Natural killer cell (primary cell): ENCODE measurements around the gene SPATA31C1. TPM values are rescaled to one million over a fixed set of nuclear protein-coding genes. Genes with fewer than 3 reads are reported as not detected.
A peak's percentile ranks its signal among the peaks of the same experiment; 100 is the strongest.
"Not testable (repeated sequence)": the region's sequence is repeated elsewhere in the genome, so short reads cannot be mapped to it uniquely, and the experiment has no call there.

Source experiments
- ATAC-seq, 3 donors: fragments of 150-1000 bp in 2 of 3; fragments of 200-7000 bp in 1 of 3; cut with Tn5 transposase; 1 replicate in 1 of 3; 2 replicates in 2 of 3; pipeline ENCODE4 v1.10.0; 2021; ENCODE audit warnings: mild to moderate bottlenecking in 2 of 3, moderate library complexity in 2 of 3
- DNase-seq, 2 donors: peaks; one replicate each; pipeline versions ENCODE4 v3.0.0 to v3.0.0-alpha.2; 2013 to 2021; ENCODE audit warnings: mixed read lengths in 1 of 2
- H3K27ac ChIP-seq: one replicate; pipeline ENCODE4 v1.5.1; 2013; ENCODE audit warnings: mild to moderate bottlenecking, low read length
- H3K27me3 ChIP-seq: one replicate; pipeline ENCODE4 v1.6.1; 2013; ENCODE audit warnings: low read length; ENCODE audit not compliant: control insufficient read depth, insufficient read depth
- H3K36me3 ChIP-seq: one replicate; pipeline ENCODE4 v1.6.1; 2013; ENCODE audit warnings: low read length; ENCODE audit not compliant: control insufficient read depth, insufficient read depth
- H3K4me1 ChIP-seq: one replicate; pipeline ENCODE4 v1.6.1; 2013; ENCODE audit warnings: low read length; ENCODE audit not compliant: control insufficient read depth, insufficient read depth
- H3K4me3 ChIP-seq: one replicate; pipeline ENCODE4 v1.5.1; 2013; ENCODE audit warnings: low read length
- H3K9me3 ChIP-seq: one replicate; pipeline ENCODE4 v1.6.1; 2013; ENCODE audit warnings: low read length; ENCODE audit not compliant: control insufficient read depth, insufficient read depth
- H3K27ac Mint-ChIP-seq, 2 donors: one replicate each; pipeline ENCODE4 v1.8.0; 2022; ENCODE audit warnings: mild to moderate bottlenecking in 2 of 2, mixed read lengths in 2 of 2, moderate library complexity in 1 of 2
- H3K27me3 Mint-ChIP-seq, 2 donors: one replicate each; pipeline ENCODE4 v1.8.0; 2022; ENCODE audit warnings: low read depth in 2 of 2, mixed read lengths in 2 of 2
- H3K36me3 Mint-ChIP-seq: one replicate; pipeline ENCODE4 v1.8.0; 2022; ENCODE audit warnings: mixed read lengths
- H3K4me1 Mint-ChIP-seq, 2 donors: one replicate each; pipeline ENCODE4 v1.8.0; 2022; ENCODE audit warnings: mixed read lengths in 2 of 2
- H3K4me3 Mint-ChIP-seq: one replicate; pipeline ENCODE4 v1.8.0; 2022; ENCODE audit warnings: mild to moderate bottlenecking, moderate library complexity, mixed read lengths
- H3K9me3 Mint-ChIP-seq, 2 donors: one replicate each; pipeline ENCODE4 v1.8.0; 2022; ENCODE audit warnings: mixed read lengths in 2 of 2
- WGBS: methylation state at CpG from one replicate; pipeline ENCODE4 v1.1.7; 2013; ENCODE audit warnings: missing lambda C conversion rate; ENCODE audit not compliant: insufficient coverage; 5-methylcytosine and 5-hydroxymethylcytosine counted together
- intact Hi-C: fragments of 100-400 bp; cut with micrococcal nuclease; formaldehyde crosslinking; loops from one replicate; pipeline ENCODE4 v1.14.2; 2022
- total RNA-seq, 4 donors: library from RNA; stranded (reverse); fragments of 120-200 nt in 1 of 4; gene quantifications; one replicate each; pipeline versions ENCODE4 v1.2.3 to v1.2.4, GENCODE V29; 2013 to 2022
- TF ChIP-seq, protein P1 (sequence below): fragments of 200-600 bp; IDR thresholded peaks from one replicate; pipeline ENCODE4 v1.8.0; 2022; ENCODE audit warnings: antibody characterized with exemption

SPATA31C1 gene
- total RNA-seq, 3 donors from 2014 or later (not counting 1 experiment from before 2014, with no cell fraction given): not detected

DNA sequence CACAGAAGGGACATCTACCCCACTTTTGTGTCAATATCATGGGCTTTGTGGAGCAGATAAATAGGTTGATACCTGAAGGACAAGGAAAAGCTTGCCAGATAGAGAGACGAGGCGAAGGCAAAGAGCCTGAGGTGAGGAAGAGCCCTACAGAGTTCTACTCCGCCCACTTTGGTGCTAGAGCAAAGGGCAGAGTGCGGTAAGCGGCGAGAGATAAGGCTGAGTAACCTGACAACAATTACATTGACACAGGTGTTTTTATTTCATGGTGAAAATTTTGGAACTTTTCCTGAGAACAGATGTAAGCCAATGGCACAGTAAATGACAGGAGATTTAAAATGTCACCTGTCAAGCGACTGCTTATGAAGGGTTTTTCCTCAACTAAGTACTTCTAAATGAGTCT lies 16.7 kb downstream of the SPATA31C1 start:
- H3K4me1 ChIP-seq, intact Hi-C loops, H3K27ac Mint-ChIP-seq, H3K36me3 Mint-ChIP-seq, H3K4me3 Mint-ChIP-seq, H3K27ac ChIP-seq, DNase-seq, H3K9me3 ChIP-seq, H3K9me3 Mint-ChIP-seq, H3K4me3 ChIP-seq, H3K27me3 ChIP-seq, H3K36me3 ChIP-seq, H3K27me3 Mint-ChIP-seq, ATAC-seq: not testable (repeated sequence)
- peaks cover 5 to 10% of the 10 kb centered on the region in 2 donors for H3K4me1 Mint-ChIP-seq
- 97% methylated on average over 7 of the region's 7 CpGs for WGBS

DNA sequence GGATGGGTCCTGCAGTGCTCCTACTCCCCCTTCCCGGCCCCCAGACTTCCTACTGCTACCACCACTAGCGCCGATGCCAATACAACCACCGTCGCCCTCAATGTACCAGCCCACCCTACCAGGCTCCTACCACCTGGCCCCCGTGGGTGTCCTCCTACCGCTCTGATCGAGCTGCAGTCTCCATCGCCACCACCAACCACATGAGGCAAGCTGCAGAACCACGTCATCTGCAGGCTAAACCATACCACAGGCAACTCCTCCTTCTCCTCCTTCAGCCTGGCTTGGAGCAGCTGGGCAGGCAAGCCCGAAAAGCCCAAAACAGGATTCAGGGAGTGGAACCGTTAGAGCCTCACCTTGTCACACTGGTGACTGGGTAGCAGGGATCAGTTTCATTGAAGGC lies 19.6 kb downstream of the SPATA31C1 start:
- not testable (repeated sequence) for H3K9me3 Mint-ChIP-seq
- peak in 1 of 3 donors; percentile 66 for ATAC-seq

DNA sequence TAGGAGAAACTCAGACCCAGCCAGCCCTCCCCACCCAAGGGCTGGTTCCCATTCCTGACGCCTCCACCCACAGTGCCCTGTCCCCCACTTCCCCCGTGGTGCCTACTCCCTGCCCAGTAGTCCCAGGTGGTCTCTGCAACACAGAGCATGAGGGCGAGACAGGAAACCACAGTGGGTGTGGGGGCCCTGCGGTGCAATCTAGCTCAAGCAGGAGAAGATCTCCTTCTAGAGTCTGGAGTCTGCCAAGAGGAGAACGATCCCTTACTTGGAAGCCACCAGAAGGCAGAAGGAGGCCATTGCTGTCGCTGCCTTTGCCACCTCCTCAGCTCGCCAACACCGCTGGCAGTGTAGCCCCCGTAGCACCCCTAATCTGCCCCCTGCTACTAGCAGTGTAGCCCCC lies 20.2 kb downstream of the SPATA31C1 start:
- H3K4me3 ChIP-seq, H3K27me3 ChIP-seq, H3K4me1 ChIP-seq, H3K36me3 ChIP-seq, intact Hi-C loops, H3K27ac ChIP-seq, H3K36me3 Mint-ChIP-seq, H3K27me3 Mint-ChIP-seq, DNase-seq, H3K9me3 ChIP-seq, H3K27ac Mint-ChIP-seq, H3K9me3 Mint-ChIP-seq: not testable (repeated sequence)
- Mint-ChIP-seq H3K4me1 (peaks cover 5 to 10% of the 10 kb centered on the region in 2 donors), H3K4me3 (peak overlapping the region; percentile 37)
- peak in 1 of 3 donors; percentile 28 for ATAC-seq
- 12% methylated on average over 8 of the region's 9 CpGs for WGBS

More for the DNA sequence above, 19.6 kb downstream of the SPATA31C1 start:
- H3K4me3 Mint-ChIP-seq, DNase-seq, H3K36me3 Mint-ChIP-seq, H3K4me3 ChIP-seq, H3K27ac Mint-ChIP-seq, H3K27me3 ChIP-seq, H3K36me3 ChIP-seq, H3K27me3 Mint-ChIP-seq, H3K27ac ChIP-seq, H3K9me3 ChIP-seq, H3K4me1 ChIP-seq, intact Hi-C loops: not testable (repeated sequence)
- WGBS: 30% methylated on average over 2 of the region's 12 CpGs
- H3K4me1 Mint-ChIP-seq: peaks cover 5 to 10% of the 10 kb centered on the region in 2 donors

DNA sequence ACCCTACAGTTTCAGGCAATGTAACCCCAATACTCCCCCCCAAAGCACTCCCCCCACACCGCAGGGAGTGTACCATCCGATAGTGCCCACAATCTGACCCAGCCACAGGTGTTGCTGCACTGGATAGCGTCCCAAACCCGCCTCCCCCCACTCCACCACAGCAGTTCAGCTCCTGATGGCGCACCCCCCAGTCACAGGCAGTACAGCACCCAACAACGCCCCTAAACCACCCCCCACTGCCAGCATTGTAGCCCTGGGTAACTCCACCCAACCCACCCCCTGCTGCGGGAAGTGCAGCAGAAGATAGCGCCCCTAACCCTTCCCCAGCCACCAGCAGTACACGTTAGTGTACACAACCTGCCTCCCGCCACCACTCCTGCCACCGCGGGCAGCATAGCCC lies 20.6 kb downstream of the SPATA31C1 start:
- H3K27ac ChIP-seq, H3K27me3 ChIP-seq, H3K36me3 Mint-ChIP-seq, H3K4me1 ChIP-seq, H3K4me3 ChIP-seq, intact Hi-C loops, H3K27ac Mint-ChIP-seq, H3K9me3 ChIP-seq, DNase-seq, H3K27me3 Mint-ChIP-seq, H3K9me3 Mint-ChIP-seq, H3K36me3 ChIP-seq: not testable (repeated sequence)
- WGBS: 24% methylated on average over 4 of the region's 12 CpGs
- ATAC-seq: peak in 1 of 3 donors; percentile 38
- H3K4me1 Mint-ChIP-seq: peaks cover 5 to 10% of the 10 kb centered on the region in 2 donors
- peak overlapping the region; percentile 37 for H3K4me3 Mint-ChIP-seq

DNA sequence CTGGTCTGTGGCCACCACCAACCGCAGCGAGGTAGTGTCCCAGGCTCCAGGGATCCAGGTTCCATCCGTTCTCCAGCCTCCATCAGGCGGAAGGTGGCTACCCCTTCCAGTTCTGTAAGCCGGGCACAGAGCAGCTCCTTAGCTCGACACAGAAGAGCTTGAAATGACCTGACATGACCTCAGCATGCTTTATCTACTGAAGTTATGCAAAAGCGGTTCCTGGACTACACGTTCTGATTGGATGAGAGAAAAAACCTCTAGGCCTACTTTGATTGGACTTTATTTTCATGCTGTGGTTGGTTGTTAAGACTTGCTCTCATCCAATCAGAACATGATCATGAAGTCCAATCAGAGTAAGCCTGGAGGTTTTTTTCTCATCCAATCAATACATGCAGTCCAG lies 21.3 kb downstream of the SPATA31C1 start:
- intact Hi-C loops, H3K36me3 Mint-ChIP-seq, H3K27ac Mint-ChIP-seq, H3K27me3 ChIP-seq, H3K4me3 ChIP-seq, DNase-seq, H3K27ac ChIP-seq, H3K4me1 ChIP-seq, H3K9me3 ChIP-seq, H3K27me3 Mint-ChIP-seq, H3K9me3 Mint-ChIP-seq, H3K36me3 ChIP-seq: not testable (repeated sequence)
- peaks cover 5 to 10% of the 10 kb centered on the region in 2 donors for H3K4me1 Mint-ChIP-seq
- ATAC-seq: peak in 1 of 3 donors; percentile 11
- H3K4me3 Mint-ChIP-seq: peak overlapping the region; percentile 56
- 92% methylated on average over 6 of the region's 8 CpGs for WGBS

DNA sequence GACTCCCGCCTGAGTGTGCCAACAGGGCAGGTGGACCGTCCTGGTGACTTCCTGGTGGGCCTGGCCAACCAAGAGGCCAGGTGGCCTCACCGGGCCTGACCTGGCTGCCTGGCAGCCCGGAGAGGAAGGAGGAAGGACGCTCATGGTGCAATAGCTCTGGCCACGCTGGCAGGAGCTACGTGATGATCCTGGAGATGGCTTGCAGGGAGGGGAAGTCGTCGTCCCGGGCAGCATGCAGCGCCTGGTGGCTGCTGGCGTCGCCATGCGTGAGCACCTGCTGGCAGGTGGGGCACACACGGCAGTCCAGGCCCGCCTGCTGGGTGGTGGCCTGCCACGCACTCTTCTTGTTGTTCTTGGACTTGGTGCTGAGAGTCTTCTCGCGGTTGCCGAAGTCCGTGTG lies 26.3 kb downstream of the SPATA31C1 start:
- peaks cover 8 to 18% of the 10 kb centered on the region in 2 donors for H3K27me3 Mint-ChIP-seq
- no peaks in the 10 kb centered on the region for H3K9me3 Mint-ChIP-seq
- Histone ChIP-seq H3K27me3 (peaks cover 8% of the 10 kb centered on the region), H3K36me3 (no peaks in the 10 kb centered on the region), H3K27ac (no peak overlapping the region), H3K4me1 (no peaks in the 10 kb centered on the region), H3K9me3 (no peaks in the 10 kb centered on the region), H3K4me3 (no peak overlapping the region)
- TF ChIP-seq, protein P1, sequence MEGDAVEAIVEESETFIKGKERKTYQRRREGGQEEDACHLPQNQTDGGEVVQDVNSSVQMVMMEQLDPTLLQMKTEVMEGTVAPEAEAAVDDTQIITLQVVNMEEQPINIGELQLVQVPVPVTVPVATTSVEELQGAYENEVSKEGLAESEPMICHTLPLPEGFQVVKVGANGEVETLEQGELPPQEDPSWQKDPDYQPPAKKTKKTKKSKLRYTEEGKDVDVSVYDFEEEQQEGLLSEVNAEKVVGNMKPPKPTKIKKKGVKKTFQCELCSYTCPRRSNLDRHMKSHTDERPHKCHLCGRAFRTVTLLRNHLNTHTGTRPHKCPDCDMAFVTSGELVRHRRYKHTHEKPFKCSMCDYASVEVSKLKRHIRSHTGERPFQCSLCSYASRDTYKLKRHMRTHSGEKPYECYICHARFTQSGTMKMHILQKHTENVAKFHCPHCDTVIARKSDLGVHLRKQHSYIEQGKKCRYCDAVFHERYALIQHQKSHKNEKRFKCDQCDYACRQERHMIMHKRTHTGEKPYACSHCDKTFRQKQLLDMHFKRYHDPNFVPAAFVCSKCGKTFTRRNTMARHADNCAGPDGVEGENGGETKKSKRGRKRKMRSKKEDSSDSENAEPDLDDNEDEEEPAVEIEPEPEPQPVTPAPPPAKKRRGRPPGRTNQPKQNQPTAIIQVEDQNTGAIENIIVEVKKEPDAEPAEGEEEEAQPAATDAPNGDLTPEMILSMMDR: no peak
- no peak overlapping the region for H3K27ac Mint-ChIP-seq
- H3K4me1 Mint-ChIP-seq: no peaks in the 10 kb centered on the region
- intact Hi-C loops: loop anchor here (10.0 kb wide), 1 partner anchor 171 kb away; no protein-coding TSS in a partner anchor
- DNase-seq (no peak), ATAC-seq (no peak)
- no peaks in the 10 kb centered on the region for H3K36me3 Mint-ChIP-seq
- WGBS: 84% methylated on average over 21 of the region's 21 CpGs
- no peak overlapping the region for H3K4me3 Mint-ChIP-seq
